T-helper 1 cell (primary cell): ENCODE measurements around the gene SLC25A43.
A peak's percentile ranks its signal among the peaks of the same experiment; 100 is the strongest.
"Not testable (repeated sequence)": the region's sequence is repeated elsewhere in the genome, so short reads cannot be mapped to it uniquely, and the experiment has no call there.

Source experiments
- DNase-seq, 5 donors: peaks; one replicate each; pipeline ENCODE4 v3.0.0-alpha.2; 2012 to 2020
- total RNA-seq, 4 donors: gene quantifications; one replicate each; lab custom pipeline; 2026; lab: John Stamatoyannopoulos, UW

Gene SLC25A43
- 2.1 to 6.2 (median 4.7) reads per million in 4 donors for total RNA-seq

GRCh38 chrX:119398974-119399771 is at the start of gene SLC25A43:
Gene SLC25A43 (plus strand): TSS chrX:119399336. CDS start chrX:119399404, 68 bp downstream.
- DNase-seq, result peak in 4 of 5 donors; percentile 3 to 18 (median 6)

- DNase-seq, result no peak
These were observed 39.3 kb upstream of the SLC25A43 start for GRCh38 chrX:119359618-119360382.

GRCh38 chrX:119361451-119361850 is 37.7 kb upstream of the SLC25A43 start:
- not testable (repeated sequence) for DNase-seq

- not testable (repeated sequence) for DNase-seq
These were observed 37.1 kb upstream of the SLC25A43 start for GRCh38 chrX:119362074-119362473.

GRCh38 chrX:119363391-119363790 is 35.7 kb upstream of the SLC25A43 start:
- DNase-seq, result no peak

GRCh38 chrX:119371861-119372260 is 27.3 kb upstream of the SLC25A43 start:
- DNase-seq, result not testable (repeated sequence)

GRCh38 chrX:119374736-119375135 is 24.4 kb upstream of the SLC25A43 start:
- no peak for DNase-seq

GRCh38 chrX:119375561-119375960 is 23.6 kb upstream of the SLC25A43 start:
- DNase-seq, result no peak

- DNase-seq, result no peak
These were observed 22.8 kb upstream of the SLC25A43 start for GRCh38 chrX:119376312-119376711.

GRCh38 chrX:119381349-119381944 is 17.7 kb upstream of the SLC25A43 start:
- DNase-seq, result no peak

- no peak for DNase-seq
These were observed 16.5 kb upstream of the SLC25A43 start for GRCh38 chrX:119382606-119383005.

GRCh38 chrX:119386685-119387084 is 12.5 kb upstream of the SLC25A43 start:
- DNase-seq, result not testable (repeated sequence)

- DNase-seq, result not testable (repeated sequence)
These were observed 11.7 kb upstream of the SLC25A43 start for GRCh38 chrX:119387426-119387825.

GRCh38 chrX:119389214-119389613 is 9.9 kb upstream of the SLC25A43 start:
- DNase-seq, result no peak

- no peak for DNase-seq
These were observed 9.2 kb upstream of the SLC25A43 start for GRCh38 chrX:119389871-119390501.

GRCh38 chrX:119391279-119391678 is 7.9 kb upstream of the SLC25A43 start:
- DNase-seq, result peak in 1 of 5 donors; percentile 6

GRCh38 chrX:119393144-119393543 is 6.0 kb upstream of the SLC25A43 start:
- no peak for DNase-seq

GRCh38 chrX:119398587-119398973 is 556 bp upstream of the SLC25A43 start:
- DNase-seq, result no peak

- DNase-seq, result no peak
These were observed 601 bp downstream of the SLC25A43 start for GRCh38 chrX:119399772-119400101.

- DNase-seq, result no peak
These were observed 2.4 kb downstream of the SLC25A43 start for GRCh38 chrX:119401569-119401968.

GRCh38 chrX:119402588-119402987 is 3.5 kb downstream of the SLC25A43 start:
- DNase-seq, result no peak

- no peak for DNase-seq
These were observed 7.6 kb downstream of the SLC25A43 start for GRCh38 chrX:119406776-119407175.

GRCh38 chrX:119407681-119408080 is 8.5 kb downstream of the SLC25A43 start:
- no peak for DNase-seq
